HG02943 (cell line): Measurements from ENCODE around the gene AKAP8.
"Not testable (repeated sequence)": the region's sequence is repeated elsewhere in the genome, so short reads cannot be mapped to it uniquely, and the experiment has no call there.

Experiments
- ATAC-seq: cut with Tn5 transposase; IDR thresholded peaks from one replicate; pipeline ENCODE4 v1.9.1; 2021; ENCODE audit warnings: mild to moderate bottlenecking, low read depth, moderate library complexity; ENCODE audit not compliant: unreplicated experiment

Gene AKAP8

DNA sequence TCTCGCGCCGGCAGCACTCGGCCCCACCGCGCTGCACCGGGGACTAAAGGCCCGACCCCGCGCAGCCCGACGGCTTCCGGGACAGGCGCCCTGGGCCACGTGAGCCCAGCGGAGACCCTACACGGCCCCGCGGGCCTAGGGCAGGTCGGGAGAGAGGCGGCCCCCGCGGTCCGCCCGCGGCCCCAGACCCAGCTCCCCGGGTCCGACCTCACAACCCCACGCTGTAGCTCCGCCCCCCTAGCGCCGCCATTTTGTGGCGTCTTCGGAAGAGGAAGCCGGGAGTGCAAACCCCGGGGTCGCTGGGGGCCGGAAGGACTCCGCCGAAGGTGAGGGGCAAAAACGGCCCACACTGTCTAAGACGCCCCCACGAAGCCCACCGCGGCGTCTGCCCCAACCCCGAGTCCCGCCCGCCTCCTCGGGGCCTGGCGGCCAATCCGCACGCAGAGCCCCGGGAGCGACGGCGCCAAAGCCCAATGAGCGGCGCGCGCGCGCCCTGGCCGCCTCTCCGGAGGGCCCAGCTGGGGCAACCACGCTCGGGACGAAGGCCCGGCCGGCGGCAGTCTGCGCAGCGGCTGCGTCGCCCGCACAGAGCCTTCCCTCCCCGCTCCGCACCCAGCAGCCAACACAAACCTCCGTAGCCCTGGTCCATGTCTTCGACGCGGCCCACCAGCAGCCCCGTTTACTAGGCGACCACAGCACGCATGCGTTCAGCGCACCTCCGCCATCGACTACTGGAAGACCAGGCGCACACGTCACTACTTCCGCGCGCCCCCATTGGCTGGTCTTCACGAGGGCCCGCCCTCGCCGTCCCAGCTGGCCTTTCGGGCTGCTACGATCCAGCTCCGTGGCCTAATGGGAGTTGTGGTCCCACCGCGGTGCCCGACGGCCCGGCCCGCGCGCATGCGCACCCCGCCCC lies at the start of gene AKAP8:
TSS of gene AKAP8 (minus strand) at position 705 of the 916 bp plus-strand sequence. CDS start at position 649, 56 bp downstream.
- ATAC-seq, result peak; percentile 82

DNA sequence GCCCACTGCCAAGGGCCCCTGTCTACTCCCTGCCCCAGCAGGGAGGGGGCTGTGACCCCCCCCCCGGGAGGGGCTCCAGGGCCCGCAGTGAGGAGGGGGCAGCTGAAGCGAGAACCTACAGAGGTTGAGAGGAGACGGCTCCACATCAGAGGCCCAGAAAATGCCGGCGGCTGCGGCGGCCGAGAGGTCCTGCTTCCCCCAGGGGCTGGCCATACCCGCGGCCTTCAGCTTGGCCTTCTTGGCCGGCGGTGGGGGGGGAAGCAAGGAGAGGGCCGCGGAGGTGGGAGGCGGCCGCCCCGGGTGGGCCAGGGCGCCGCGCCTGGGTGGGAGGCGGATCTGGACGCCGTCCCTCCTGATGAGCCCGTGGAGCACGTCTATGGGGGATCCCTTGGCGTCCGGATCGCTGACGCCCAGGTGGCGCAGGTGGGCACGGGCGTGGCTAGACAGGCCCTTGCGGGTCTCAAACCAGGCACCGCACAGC lies 48.4 kb upstream of the AKAP8 start:
- no peak for ATAC-seq

DNA sequence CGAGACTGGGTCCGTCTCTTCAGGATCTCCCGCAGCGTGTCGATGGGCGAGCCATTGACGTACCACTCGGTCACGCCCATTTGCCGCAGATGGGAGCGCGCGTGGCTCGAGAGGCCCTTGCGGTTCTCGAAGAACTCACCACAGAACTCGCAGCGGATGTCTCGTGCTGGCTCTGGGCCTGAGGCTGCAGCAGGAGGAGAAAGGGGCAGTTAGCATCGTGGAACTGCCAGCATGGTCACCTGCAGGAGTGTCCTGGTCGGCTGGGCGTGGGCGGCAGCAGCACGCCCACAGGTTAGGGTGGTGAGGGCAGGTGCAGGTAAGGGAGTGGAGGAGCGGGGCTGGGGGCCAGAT lies 47.7 kb upstream of the AKAP8 start:
- ATAC-seq, result no peak

DNA sequence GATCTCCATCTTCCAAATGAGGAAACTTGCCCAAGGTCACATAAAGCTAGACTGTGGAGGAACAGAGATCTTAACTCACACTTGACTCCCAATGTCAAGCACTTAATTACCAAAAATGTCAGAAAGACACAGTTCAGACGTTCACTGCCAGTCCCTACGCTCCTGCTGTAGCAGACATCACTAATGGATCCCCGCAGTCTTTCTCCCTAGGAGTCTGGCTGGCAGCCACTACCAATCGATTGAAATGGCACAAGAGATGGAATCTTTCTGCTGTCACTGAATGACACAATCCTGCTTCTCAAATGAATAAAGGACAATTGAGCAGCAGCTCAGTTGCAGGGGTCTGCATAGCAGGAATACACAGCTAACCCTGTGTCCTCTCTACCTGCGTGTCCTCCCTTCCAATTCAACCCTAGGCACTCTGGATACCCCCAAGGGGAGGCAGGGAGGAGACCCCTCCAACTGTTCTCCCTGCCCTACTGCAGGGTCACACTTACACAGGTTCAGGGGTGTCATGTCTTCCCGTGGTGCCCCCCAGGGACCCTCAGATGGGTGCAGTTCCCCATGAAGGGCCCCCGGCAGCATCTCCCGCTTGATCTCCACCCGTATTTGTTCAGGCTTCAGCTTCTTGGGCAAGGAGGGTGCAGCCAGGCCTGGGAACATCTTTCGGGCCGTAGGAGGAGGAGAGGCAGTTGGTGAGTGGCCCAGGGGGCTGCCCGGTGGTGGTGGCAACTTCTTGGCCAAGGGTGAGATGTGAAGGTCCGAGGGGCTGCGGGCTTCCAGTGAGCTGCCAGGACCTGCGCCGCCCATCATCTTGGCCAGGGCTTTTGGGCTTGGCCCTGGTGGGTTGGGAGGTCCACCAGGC lies 47.1 kb upstream of the AKAP8 start:
- no peak for ATAC-seq

DNA sequence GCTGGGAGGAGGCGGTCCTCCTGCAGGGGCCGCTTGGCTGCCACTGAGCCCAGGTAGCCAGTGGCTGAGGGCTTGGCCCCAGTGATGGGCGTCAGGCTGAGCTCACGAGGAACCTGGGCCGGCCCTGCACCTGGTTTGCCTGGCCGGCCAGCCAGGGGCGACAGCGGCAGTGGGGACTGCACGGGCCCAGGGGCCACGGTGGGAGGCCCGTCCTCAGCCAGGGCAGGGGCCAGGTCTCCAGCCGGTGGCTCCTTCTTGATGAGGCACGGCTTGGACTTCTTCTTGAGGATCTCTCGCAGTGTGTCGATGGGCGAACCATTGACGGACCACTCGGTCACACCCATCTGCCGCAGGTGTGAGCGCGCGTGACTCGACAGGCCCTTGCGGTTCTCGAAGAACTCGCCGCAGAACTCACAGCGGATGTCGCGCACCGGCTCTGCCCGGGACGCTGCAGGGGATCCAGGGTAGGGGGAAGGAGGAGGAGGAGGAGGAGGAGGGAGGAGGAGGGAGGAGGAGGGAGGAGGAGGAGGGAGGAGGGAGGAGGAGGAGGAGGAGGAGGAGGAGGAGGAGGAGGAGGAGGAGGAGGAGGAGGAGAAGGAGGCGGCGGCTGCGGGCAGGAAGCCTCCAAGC lies 45.8 kb upstream of the AKAP8 start:
- ATAC-seq, result no peak

DNA sequence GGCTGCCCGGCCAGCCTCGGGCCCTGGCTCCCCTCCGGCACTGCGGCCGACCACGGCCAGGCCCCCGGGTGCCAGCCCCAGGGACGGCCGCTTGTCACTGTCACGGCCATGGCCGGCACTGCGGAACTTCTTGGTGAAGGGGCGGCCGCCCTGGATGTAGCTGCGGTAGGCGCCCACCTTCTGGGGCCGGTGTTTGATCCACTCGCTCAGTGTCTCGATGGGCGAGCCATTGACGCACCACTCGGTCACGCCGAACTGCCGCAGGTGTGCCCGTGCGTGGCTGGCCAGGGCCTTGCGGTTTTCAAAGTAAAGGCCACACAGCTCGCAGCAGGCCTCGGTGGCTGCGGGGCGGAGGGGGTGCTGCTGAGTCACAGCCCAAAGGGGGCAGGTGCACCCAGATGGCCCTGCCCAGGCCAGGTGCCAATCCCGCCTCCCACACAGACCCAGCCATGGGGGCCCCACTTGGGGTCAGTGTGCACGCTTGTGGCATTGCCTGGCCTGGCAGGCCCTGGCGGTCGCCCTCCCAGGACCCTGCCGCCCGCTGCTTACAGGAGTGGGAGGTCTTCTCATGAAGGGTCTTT lies 45.2 kb upstream of the AKAP8 start:
- ATAC-seq, result no peak

DNA sequence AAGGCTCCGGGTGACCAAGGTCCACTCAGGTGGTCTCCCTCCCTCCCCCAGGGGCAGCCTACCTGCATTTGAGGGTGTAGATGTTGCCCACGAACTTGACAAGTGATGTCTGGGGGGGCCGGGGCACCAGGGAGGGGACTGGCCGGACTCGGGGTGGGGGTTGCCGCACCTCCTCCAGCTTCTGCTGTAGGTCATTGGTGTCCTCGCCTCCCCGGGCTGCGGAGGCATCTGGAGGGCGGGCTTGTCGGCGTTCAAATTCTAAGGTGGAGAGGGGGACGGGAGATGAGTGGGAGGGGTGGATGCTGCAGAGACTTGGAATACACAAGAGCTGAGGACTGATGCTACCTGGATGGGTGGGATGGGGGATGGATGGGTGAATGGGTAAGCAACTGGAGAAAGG lies 44.5 kb upstream of the AKAP8 start:
- no peak for ATAC-seq

DNA sequence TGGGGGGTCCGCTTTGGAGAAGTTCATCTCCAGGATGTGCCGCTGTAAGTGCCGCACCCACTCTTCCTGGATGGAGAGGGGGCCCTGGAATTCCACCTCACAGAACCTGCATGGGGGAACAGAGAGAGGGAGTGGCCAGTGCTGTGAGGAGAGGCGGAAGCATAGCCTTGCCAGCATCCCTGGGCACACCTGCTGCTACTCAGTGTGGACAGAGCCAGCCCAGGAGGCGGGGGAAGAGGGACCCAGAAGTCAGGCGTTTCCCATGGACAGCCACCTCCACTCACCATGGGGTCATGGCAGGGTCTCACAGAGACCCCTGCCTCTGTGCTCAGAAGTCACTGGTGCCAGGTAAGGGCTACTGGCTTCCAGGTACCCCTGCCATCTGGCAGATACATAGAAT lies 43.5 kb upstream of the AKAP8 start:
- ATAC-seq, result no peak

DNA sequence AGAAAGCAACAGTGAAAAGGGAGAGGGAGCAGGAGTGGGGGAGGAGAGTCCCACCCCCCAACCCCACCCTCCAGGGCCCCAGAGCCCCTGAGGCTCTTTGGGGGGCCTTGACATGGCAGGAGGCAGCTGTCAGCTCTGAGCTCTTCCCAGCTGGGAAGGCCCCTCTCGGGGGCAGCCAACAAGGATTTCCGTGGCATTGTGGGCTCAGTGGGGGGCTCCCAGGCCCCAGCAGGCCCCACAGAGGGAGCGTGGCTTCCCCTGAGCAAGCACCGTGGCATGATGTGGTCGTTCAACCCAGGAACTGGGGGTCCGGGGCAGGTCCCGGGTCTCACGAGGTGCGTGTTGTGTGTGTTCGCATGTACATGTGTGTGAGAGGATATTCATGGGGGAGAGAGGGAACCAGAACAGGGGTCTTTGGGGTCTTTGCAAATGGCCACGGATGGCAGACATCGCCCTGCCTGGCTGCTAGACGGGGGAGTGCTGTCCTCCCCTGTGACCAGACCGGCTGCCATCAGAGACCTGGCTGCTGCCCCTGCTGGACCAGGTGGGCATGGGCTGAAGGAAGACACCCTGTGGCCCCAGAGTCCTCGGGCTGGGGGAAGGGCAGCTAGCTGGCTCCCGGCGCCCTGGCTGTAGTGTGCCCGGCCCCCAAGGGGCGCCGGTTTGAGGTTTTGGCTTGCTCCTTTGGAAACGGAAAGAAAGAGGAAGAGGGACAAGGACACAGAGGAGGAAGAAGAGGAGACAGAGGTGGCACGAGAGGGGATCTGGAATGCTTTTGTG lies 42.9 kb upstream of the AKAP8 start:
- ATAC-seq, result no peak

DNA sequence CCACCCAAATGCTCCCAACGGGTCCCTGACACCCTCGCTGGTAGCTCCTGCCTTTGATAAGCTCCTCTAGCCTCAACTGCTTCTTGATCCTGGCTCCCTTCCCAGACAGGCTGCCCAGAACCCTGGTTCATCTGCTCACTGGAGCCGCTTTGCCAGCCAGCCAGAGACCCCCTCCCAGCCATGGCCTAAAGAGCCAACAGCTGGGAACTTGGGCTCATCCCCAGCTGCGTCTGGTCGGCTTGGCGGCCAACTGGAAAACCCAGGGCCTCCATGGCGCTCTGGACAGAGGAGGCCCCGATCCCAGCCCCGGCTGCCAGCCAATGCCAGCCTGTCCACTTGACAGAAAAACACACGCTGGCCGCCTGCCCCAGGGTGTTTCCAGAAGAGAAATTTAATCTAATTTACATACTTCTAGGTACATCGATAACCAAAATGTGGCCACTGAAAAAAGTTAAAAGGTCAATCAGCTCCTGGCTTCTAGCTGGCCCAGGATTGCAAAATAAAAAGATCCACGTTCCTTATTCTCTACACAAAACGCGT lies 42.2 kb upstream of the AKAP8 start:
- no peak for ATAC-seq

DNA sequence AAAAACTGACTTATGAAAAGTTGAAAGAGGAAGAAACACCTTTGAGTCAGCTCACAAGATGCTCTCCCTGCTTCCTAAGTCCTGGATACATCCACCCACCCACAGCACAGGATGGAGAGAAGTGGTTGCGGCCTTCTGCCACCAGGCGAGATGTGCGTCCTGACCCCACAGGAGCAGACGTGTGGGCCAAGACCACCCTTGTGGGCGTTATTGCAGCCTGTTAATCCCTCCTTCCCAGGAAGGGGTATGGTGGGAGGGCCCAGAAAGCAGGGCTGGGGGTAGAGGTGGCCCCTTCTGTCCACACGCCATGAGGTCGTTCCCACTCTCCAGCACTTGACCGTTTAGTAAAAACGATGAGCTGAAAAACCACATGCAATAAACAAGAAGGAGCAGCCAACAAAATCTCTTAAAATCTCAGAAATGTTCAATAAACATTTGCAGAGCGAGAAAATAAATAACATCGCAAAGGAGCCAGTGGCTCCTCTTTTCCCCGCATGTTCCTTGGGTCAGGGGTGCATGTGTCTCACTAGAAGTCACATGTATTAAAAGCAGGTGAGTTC lies 41.6 kb upstream of the AKAP8 start:
- no peak for ATAC-seq

DNA sequence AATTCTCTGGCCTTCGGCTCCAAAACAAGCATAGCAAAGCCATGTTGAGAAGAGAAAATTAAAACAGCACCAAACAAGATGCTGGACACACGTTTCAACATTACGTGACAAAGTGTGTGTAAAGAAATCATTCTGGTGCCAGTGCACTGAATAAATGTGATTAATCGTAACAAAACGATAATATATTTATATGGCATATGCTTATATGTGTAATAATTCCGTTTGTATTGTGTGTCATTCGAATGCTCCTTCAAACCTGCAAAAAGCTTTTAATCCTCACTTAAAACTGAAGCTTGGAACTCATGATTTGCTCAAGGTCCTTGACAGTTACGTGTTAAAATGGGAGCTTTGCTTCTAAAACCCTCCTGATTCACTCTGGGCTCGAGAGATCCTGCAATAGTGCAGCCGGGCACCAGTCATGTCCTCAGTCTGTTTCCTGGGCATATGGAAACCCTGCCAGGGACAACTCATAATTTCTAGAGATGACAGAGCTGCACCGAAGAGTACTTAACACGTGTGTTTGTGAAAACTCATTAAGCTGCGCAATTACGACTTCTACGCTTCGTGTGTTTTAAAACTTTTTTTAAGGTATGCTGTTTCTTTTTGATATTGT lies 39.9 kb upstream of the AKAP8 start:
- ATAC-seq, result no peak

DNA sequence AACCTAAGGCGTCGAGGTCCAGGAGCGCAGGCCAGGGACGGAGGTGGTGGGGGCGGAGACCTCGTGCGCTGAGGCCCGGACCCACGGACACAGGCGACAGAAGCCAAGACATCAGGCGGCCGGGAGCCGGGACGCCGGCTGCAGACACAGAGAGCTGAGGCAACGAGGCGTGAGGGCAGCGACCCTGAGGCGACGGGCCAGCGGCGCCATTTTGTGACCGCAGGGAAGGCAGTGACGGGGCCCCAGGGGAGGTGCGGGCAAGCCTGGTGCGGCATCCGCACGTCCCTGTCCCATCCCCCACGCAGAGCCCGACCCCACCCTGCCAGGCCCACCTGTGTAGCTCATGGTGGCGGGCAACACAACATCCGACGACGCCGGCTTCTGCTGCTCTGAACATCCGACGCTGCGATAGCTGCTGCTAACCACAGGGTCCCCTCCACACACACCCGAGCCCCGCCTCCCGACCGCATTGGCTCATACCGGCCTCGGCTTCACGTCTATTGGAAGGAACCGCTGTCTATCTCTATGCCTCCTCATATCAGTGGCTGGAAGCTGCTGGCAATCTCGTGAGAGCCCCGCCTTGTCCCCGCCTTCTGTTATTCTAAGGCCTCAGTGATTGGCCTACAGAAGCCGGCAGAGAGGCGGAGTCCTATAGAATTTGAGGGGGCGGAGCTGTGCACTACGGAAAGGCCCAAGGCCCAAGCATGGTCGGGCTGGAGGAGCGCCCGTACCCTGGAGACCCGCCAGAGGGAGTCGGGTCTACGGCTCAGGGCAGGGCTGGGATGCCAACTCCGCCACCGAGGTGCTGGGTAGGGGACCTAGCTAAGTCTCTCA lies 39.2 kb upstream of the AKAP8 start, which contains the start of gene AKAP8L:
TSS of gene AKAP8L (minus strand) at position 410 of the 834 bp plus-strand sequence. CDS start at position 345, 65 bp downstream.
- ATAC-seq, result peak; percentile 94

DNA sequence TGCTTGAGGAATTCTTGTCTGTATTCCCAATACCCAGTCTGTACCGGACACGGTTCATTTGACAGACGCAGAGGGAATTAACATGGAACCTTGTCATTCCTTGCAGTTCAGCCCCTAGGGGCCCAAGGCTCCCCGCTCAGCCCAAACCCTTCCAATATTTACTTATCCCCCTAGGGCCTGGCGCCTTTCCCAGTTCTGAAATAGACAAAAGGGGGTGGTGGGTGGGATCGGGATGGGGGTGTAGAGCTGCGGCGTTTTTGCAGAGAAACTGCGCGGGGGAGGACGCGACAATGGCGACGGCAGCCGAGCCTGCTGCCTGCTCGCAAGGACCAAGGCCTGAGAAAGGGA lies 38.6 kb upstream of the AKAP8 start:
- ATAC-seq, result no peak

DNA sequence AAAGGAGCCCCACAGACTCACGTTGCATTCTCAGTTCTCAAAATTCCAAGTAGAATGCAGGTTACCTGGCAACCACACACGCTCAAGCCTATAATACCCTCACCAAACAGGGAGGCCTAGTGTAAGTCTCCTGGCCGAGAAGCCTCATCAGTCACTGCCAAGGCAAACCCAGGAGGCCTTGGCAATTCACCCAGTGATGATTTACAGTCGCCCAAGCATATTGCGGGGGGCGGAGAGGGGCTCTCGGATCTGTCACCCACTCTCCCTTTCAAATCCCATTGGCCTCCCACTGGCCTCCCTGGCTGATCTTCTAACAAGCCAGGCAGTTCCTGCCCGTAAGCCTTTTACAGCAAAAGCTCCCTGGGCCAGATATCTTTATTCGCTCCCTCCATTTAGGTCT lies 38.1 kb upstream of the AKAP8 start:
- ATAC-seq, result no peak

DNA sequence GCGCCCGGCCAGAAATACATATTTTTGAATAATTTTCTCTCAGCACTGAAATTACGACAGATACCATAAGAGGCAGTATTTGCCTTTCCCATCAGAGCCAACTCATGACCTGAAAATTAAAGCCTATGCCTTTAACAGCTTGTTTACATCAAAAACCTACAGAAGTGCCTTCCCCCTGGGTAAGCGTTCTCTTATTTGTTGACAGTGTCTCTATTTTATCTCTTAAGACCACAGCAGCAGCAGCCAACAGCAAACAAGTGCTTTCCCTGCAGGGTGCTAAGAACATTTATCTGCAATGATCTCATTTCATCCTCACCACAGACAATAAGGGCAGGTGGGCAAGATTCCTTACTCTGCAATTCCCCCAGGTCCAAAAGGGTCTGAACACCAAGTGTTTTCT lies 33.2 kb upstream of the AKAP8 start:
- no peak for ATAC-seq

DNA sequence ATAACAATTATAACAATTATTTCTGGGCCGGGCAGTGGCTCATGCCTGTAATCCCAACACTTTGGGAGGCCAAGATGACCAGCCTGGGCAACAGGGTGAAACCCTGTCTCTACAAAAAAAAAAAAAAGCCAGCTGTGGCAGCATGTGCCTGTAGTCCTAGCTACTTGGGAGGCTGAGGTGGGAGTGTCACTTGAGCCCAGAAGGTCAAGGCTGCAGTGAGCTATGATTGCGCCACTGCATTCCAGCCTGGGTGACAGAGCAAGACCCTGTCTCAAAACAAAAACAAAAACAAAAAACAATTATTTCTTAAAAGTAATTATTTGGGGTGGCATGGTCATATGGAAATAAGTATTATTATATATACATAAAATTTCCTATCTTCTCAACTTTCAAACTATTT lies 31.8 kb upstream of the AKAP8 start:
- not testable (repeated sequence) for ATAC-seq

DNA sequence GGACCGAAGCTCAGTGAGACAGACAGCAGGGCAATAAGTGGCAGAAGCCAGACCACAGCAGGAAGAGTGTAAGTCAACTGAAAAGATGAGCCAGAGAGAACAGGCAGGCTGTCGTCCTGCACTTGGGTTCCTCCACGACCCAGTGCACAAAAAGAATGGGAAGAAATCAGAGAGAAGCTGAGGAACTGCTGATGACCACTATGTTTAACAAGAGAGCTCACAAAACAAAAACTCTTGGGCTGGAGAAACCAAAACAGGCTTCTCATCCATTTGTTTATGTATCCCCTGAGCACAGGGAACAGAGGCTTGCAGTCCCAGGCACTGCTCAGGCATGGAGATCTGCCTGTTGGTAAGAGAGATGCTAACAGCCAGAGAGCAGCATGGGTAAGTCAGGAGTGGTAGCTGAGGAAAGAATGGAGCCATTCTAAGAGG lies 25.2 kb upstream of the AKAP8 start:
- no peak for ATAC-seq
